Upper lobe of left lung (tissue), 6 donors: Measurements from ENCODE around the gene PROSER3. TPM values are rescaled to one million over a fixed set of nuclear protein-coding genes. Genes with fewer than 3 reads are reported as not detected.

Source experiments
- ATAC-seq, 2 donors: fragments of 200-7000 bp; cut with Tn5 transposase; one replicate each; pipeline ENCODE4 v1.9.1; 2022; ENCODE audit warnings: mild to moderate bottlenecking in 2 of 2, moderate library complexity in 2 of 2; ENCODE audit not compliant: low FRiP score in 2 of 2
- DNase-seq, 2 donors: peaks; one replicate each; pipeline ENCODE4 v3.0.0-alpha.2; 2019 to 2020
- H3K27ac ChIP-seq, 4 donors: fragments of 200-600 bp; sonication (generic); one replicate each; pipeline ENCODE4 v1.5.1; 2016 to 2019
- H3K27me3 ChIP-seq, 4 donors: fragments of 200-600 bp; sonication (generic); one replicate each; pipeline ENCODE4 v1.5.1; 2017 to 2019
- H3K36me3 ChIP-seq, 4 donors: fragments of 200-600 bp; sonication (generic); one replicate each; pipeline ENCODE4 v1.5.1; 2016 to 2019
- H3K4me1 ChIP-seq, 4 donors: fragments of 200-600 bp; sonication (generic); one replicate each; pipeline ENCODE4 v1.5.1; 2018 to 2019
- H3K4me3 ChIP-seq, 4 donors: fragments of 200-600 bp; sonication (generic); one replicate each; pipeline ENCODE4 v1.5.1; 2017 to 2019; ENCODE audit warnings: mild to moderate bottlenecking in 2 of 4, moderate library complexity in 1 of 4
- H3K9me3 ChIP-seq, 4 donors: fragments of 200-600 bp; sonication (generic); one replicate each; pipeline ENCODE4 v1.5.1; 2018 to 2019
- CTCF ChIP-seq, 6 experiments: fragments of 450-650 bp in 4 of 6; fragments of 200-600 bp in 2 of 6; sonication (generic) in 2 of 6; IDR thresholded peaks; one replicate each; pipeline ENCODE4 v1.5.1; 2016 to 2019; ENCODE audit warnings: antibody characterized with exemption in 6 of 6
- EP300 ChIP-seq, 4 donors: sonication (generic); formaldehyde crosslinking; IDR thresholded peaks; one replicate each; pipeline ENCODE4 v1.5.1; 2017; ENCODE audit warnings: antibody characterized with exemption in 4 of 4, control low read depth in 2 of 4
- POLR2A ChIP-seq, 4 donors: fragments of 450-650 bp; IDR thresholded peaks; one replicate each; pipeline ENCODE4 v1.5.1; 2016 to 2017; ENCODE audit warnings: antibody characterized with exemption in 4 of 4, mild to moderate bottlenecking in 2 of 4
- POLR2AphosphoS5 ChIP-seq, 2 donors: sonication (generic); formaldehyde crosslinking; IDR thresholded peaks; one replicate each; pipeline ENCODE4 v1.5.1; 2017; ENCODE audit warnings: antibody characterized with exemption in 2 of 2
- WGBS, 2 donors: methylation state at CpG; one replicate each; pipeline ENCODE4 v1.1.5; 2017 to 2018; 5-methylcytosine and 5-hydroxymethylcytosine counted together
- total RNA-seq, 6 donors: library from RNA; depleted of rRNA in 4 of 6; stranded (reverse); fragments of >200 nt in 4 of 6; gene quantifications; one replicate each; pipeline versions ENCODE4 v1.1.0 to v1.2.1, GENCODE V29; 2016 to 2021
- donor health status: DM: no; HTN: no; CAD: no; lungs with moderate emphysema.
- donor health status: DM: no; HTN: yes; CAD: no; lungs with severe emphysema.

Gene PROSER3
- total RNA-seq, 6 donors from 2014 or later: 13.8 to 32.5 (median 19.5) TPM

- Histone ChIP-seq H3K36me3 (peaks cover 82 to 100% (median 97%) of the 10 kb centered on the region in 4 donors), H3K4me1 (no peaks in the 10 kb centered on the region), H3K27ac (no peak overlapping the region), H3K4me3 (no peak overlapping the region), H3K9me3 (no peaks in the 10 kb centered on the region), H3K27me3 (no peaks in the 10 kb centered on the region)
- WGBS, 2 donors: 94% methylated on average over 13 to 23 of the region's 25 CpGs
- DNase-seq (no peak), ATAC-seq (no peak)
- no peak for TF ChIP-seq POLR2AphosphoS5 (IDR thresholded peaks at IDR 0.05)
- no peak for TF ChIP-seq POLR2A (IDR thresholded peaks at IDR 0.05)
- no peak for TF ChIP-seq CTCF (IDR thresholded peaks at IDR 0.05)
These were observed 30.7 kb upstream of the PROSER3 start for GRCh38 chr19:35727053-35727955.

- ATAC-seq (no peak), DNase-seq (no peak)
- 94 to 97% methylated on average over 12 to 18 of the region's 19 CpGs for WGBS, 2 donors
- no peak overlapping the region for H3K4me3 ChIP-seq
- no peaks in the 10 kb centered on the region for H3K27me3 ChIP-seq
- no peak for TF ChIP-seq EP300 (IDR thresholded peaks at IDR 0.05)
- TF ChIP-seq CTCF (IDR thresholded peaks at IDR 0.05): no peak
- no peak for TF ChIP-seq POLR2A (IDR thresholded peaks at IDR 0.05)
- no peak for TF ChIP-seq POLR2AphosphoS5 (IDR thresholded peaks at IDR 0.05)
- no peaks in the 10 kb centered on the region for H3K4me1 ChIP-seq
- peaks cover 77 to 100% (median 97%) of the 10 kb centered on the region in 4 donors for H3K36me3 ChIP-seq
- H3K27ac ChIP-seq: no peak overlapping the region
- H3K9me3 ChIP-seq: no peaks in the 10 kb centered on the region
These were observed 29.8 kb upstream of the PROSER3 start for GRCh38 chr19:35727956-35728706.

- Histone ChIP-seq H3K36me3 (peaks cover 68 to 100% (median 97%) of the 10 kb centered on the region in 4 donors), H3K27ac (no peak overlapping the region), H3K4me1 (no peaks in the 10 kb centered on the region), H3K4me3 (no peak overlapping the region), H3K9me3 (no peaks in the 10 kb centered on the region), H3K27me3 (no peaks in the 10 kb centered on the region)
- 86 to 87% methylated on average over 17 to 18 of the region's 18 CpGs for WGBS, 2 donors
- TF ChIP-seq EP300 (IDR thresholded peaks at IDR 0.05): no peak
- no peak for TF ChIP-seq CTCF (IDR thresholded peaks at IDR 0.05)
- no peak for TF ChIP-seq POLR2A (IDR thresholded peaks at IDR 0.05)
- no peak for TF ChIP-seq POLR2AphosphoS5 (IDR thresholded peaks at IDR 0.05)
- no peak for ATAC-seq
- no peak for DNase-seq
These were observed 29.0 kb upstream of the PROSER3 start for GRCh38 chr19:35729021-35729420.

- no peak overlapping the region for H3K27ac ChIP-seq
- H3K9me3 ChIP-seq: no peaks in the 10 kb centered on the region
- peaks cover 62 to 100% (median 97%) of the 10 kb centered on the region in 4 donors for H3K36me3 ChIP-seq
- 77 to 94% methylated on average over 3 to 11 of the region's 11 CpGs for WGBS, 2 donors
- TF ChIP-seq CTCF (IDR thresholded peaks at IDR 0.05): no peak
- TF ChIP-seq POLR2A (IDR thresholded peaks at IDR 0.05): no peak
- no peak for TF ChIP-seq POLR2AphosphoS5 (IDR thresholded peaks at IDR 0.05)
- no peak for TF ChIP-seq EP300 (IDR thresholded peaks at IDR 0.05)
- ATAC-seq (no peak), DNase-seq (no peak)
- H3K27me3 ChIP-seq: no peaks in the 10 kb centered on the region
- no peak overlapping the region for H3K4me3 ChIP-seq
- no peaks in the 10 kb centered on the region for H3K4me1 ChIP-seq
These were observed 28.2 kb upstream of the PROSER3 start for GRCh38 chr19:35729763-35730162.
